Peyer's patch (tissue), 4 donors: ENCODE data around the gene SV2B. TPM values are rescaled to one million over a fixed set of nuclear protein-coding genes. Genes with fewer than 3 reads are reported as not detected.

ENCODE experiments used
- DNase-seq, 3 donors: peaks; one replicate each; pipeline ENCODE4 v3.0.0-alpha.2; 2017 to 2019
- H3K27ac ChIP-seq, 4 donors: fragments of 200-600 bp; sonication (generic); one replicate each; pipeline ENCODE4 v1.5.1; 2016 to 2019
- H3K27me3 ChIP-seq, 2 donors: fragments of 200-600 bp; sonication (generic); one replicate each; pipeline ENCODE4 v1.5.1; 2019
- H3K36me3 ChIP-seq, 3 donors: fragments of 200-600 bp; sonication (generic); one replicate each; pipeline ENCODE4 v1.5.1; 2016 to 2019
- H3K4me1 ChIP-seq, 4 donors: fragments of 200-600 bp; sonication (generic); one replicate each; pipeline ENCODE4 v1.5.1; 2016 to 2019
- H3K4me3 ChIP-seq, 4 donors: fragments of 200-600 bp; sonication (generic); 1 replicate in 3 of 4; 2 replicates in 1 of 4; pipeline ENCODE4 v1.5.1; 2016 to 2019; ENCODE audit warnings: mild to moderate bottlenecking in 1 of 4
- H3K9me3 ChIP-seq, 4 donors: fragments of 200-600 bp; sonication (generic); one replicate each; pipeline ENCODE4 v1.5.1; 2016 to 2019; ENCODE audit warnings: mild to moderate bottlenecking in 1 of 4
- CTCF ChIP-seq, 6 experiments: fragments of 450-650 bp in 4 of 6; fragments of 200-600 bp in 2 of 6; sonication (generic) in 1 of 6; IDR thresholded peaks; one replicate each; pipeline ENCODE4 v1.5.1; 2017 to 2019; ENCODE audit warnings: antibody characterized with exemption in 6 of 6, mild to moderate bottlenecking in 3 of 6, moderate library complexity in 1 of 6
- POLR2A ChIP-seq, 2 donors: fragments of 450-650 bp; IDR thresholded peaks; one replicate each; pipeline ENCODE4 v1.5.1; 2017; ENCODE audit warnings: antibody characterized with exemption in 2 of 2, mild to moderate bottlenecking in 2 of 2, moderate library complexity in 2 of 2
- total RNA-seq, 4 donors: library from RNA; depleted of rRNA; stranded (reverse); fragments of >200 nt; gene quantifications; one replicate each; pipeline ENCODE4 v1.1.0, GENCODE V29; 2016

The SV2B gene
- total RNA-seq, 4 donors from 2014 or later: 0.18 to 2.5 (median 0.69) TPM

GRCh38 chr15:91141097-91141496 is 41.0 kb downstream of the SV2B start:
- no peaks in the 10 kb centered on the region for H3K27me3 ChIP-seq
- TF ChIP-seq POLR2A (IDR thresholded peaks at IDR 0.05) (no peak), CTCF (IDR thresholded peaks at IDR 0.05) (no peak)
- no peaks in the 10 kb centered on the region for H3K9me3 ChIP-seq
- H3K4me1 ChIP-seq: no peaks in the 10 kb centered on the region
- H3K27ac ChIP-seq: no peak overlapping the region
- no peaks in the 10 kb centered on the region for H3K36me3 ChIP-seq
- DNase-seq: no peak
- H3K4me3 ChIP-seq: no peak overlapping the region

- Histone ChIP-seq H3K27ac (no peak overlapping the region), H3K27me3 (no peaks in the 10 kb centered on the region), H3K4me3 (no peak overlapping the region), H3K9me3 (no peaks in the 10 kb centered on the region), H3K4me1 (no peaks in the 10 kb centered on the region), H3K36me3 (no peaks in the 10 kb centered on the region)
- TF ChIP-seq POLR2A (IDR thresholded peaks at IDR 0.05): no peak
- TF ChIP-seq CTCF (IDR thresholded peaks at IDR 0.05): peak in 3 of 6 experiments; percentile 5 to 22 (median 11)
- no peak for DNase-seq
Measured at GRCh38 chr15:91142106-91142744, 42.2 kb downstream of the SV2B start.

- Histone ChIP-seq H3K27ac (no peak overlapping the region), H3K9me3 (no peaks in the 10 kb centered on the region), H3K36me3 (no peaks in the 10 kb centered on the region), H3K27me3 (no peaks in the 10 kb centered on the region), H3K4me1 (no peaks in the 10 kb centered on the region), H3K4me3 (no peak overlapping the region)
- no peak for TF ChIP-seq POLR2A (IDR thresholded peaks at IDR 0.05)
- no peak for TF ChIP-seq CTCF (IDR thresholded peaks at IDR 0.05)
- DNase-seq: no peak
Measured at GRCh38 chr15:91142946-91143345, 42.9 kb downstream of the SV2B start.

GRCh38 chr15:91146728-91147127 is 46.7 kb downstream of the SV2B start:
- no peak overlapping the region for H3K4me3 ChIP-seq
- no peaks in the 10 kb centered on the region for H3K9me3 ChIP-seq
- H3K36me3 ChIP-seq: no peaks in the 10 kb centered on the region
- no peak for DNase-seq
- H3K27ac ChIP-seq: no peak overlapping the region
- TF ChIP-seq POLR2A (IDR thresholded peaks at IDR 0.05): no peak
- no peak for TF ChIP-seq CTCF (IDR thresholded peaks at IDR 0.05)
- no peaks in the 10 kb centered on the region for H3K27me3 ChIP-seq
- no peaks in the 10 kb centered on the region for H3K4me1 ChIP-seq

GRCh38 chr15:91148243-91148642 is 48.2 kb downstream of the SV2B start:
- H3K27ac ChIP-seq: no peak overlapping the region
- H3K36me3 ChIP-seq: no peaks in the 10 kb centered on the region
- TF ChIP-seq CTCF (IDR thresholded peaks at IDR 0.05) (no peak), POLR2A (IDR thresholded peaks at IDR 0.05) (no peak)
- no peak for DNase-seq
- no peaks in the 10 kb centered on the region for H3K27me3 ChIP-seq
- no peaks in the 10 kb centered on the region for H3K4me1 ChIP-seq
- no peaks in the 10 kb centered on the region for H3K9me3 ChIP-seq
- no peak overlapping the region for H3K4me3 ChIP-seq
